Endodermal cell (in vitro differentiated cells): ENCODE measurements around the gene MAP6D1. TPM values are rescaled to one million over a fixed set of nuclear protein-coding genes. Genes with fewer than 3 reads are reported as not detected.

Experiments
- DNase-seq: peaks from one replicate; pipeline ENCODE4 v3.0.0-alpha.2; 2017
- H3K27ac ChIP-seq: 2 replicates; pipeline ENCODE4 v1.5.1; 2013; ENCODE audit warnings: mild to moderate bottlenecking, low read depth, low read length, moderate library complexity
- H3K27me3 ChIP-seq: 2 replicates; pipeline ENCODE4 v1.6.1; 2013; ENCODE audit warnings: mild to moderate bottlenecking, low read length, moderate library complexity; ENCODE audit not compliant: insufficient read depth, control insufficient read depth, poor library complexity, severe bottlenecking
- H3K36me3 ChIP-seq: 2 replicates; pipeline ENCODE4 v1.7.0; 2013; ENCODE audit warnings: mild to moderate bottlenecking, low read length, moderate library complexity; ENCODE audit not compliant: control insufficient read depth, insufficient read depth
- H3K4me1 ChIP-seq: one replicate; pipeline ENCODE4 v1.7.0; 2013; ENCODE audit warnings: low read length; ENCODE audit not compliant: control insufficient read depth, insufficient read depth
- H3K4me3 ChIP-seq: 2 replicates; pipeline ENCODE4 v1.5.1; 2013; ENCODE audit warnings: mild to moderate bottlenecking, low read length, moderate library complexity
- H3K9ac ChIP-seq: 2 replicates; pipeline ENCODE4 v1.6.1; 2013; ENCODE audit warnings: mild to moderate bottlenecking, low read length, moderate library complexity; ENCODE audit not compliant: poor library complexity, severe bottlenecking; ENCODE audit errors: extremely low read depth
- H3K9me3 ChIP-seq: 2 replicates; pipeline ENCODE4 v1.6.1; 2013; ENCODE audit warnings: mild to moderate bottlenecking, low read length, moderate library complexity; ENCODE audit not compliant: control insufficient read depth
- H3K27ac Mint-ChIP-seq: 2 replicates; pipeline ENCODE4 v1.8.0; 2020; ENCODE audit warnings: mixed read lengths
- H3K27me3 Mint-ChIP-seq: 2 replicates; pipeline ENCODE4 v1.8.0; 2021; ENCODE audit warnings: mild to moderate bottlenecking, mixed read lengths; ENCODE audit not compliant: insufficient read depth
- H3K36me3 Mint-ChIP-seq: 2 replicates; pipeline ENCODE4 v1.8.0; 2020; ENCODE audit warnings: low read depth, mixed read lengths
- H3K4me1 Mint-ChIP-seq: 2 replicates; pipeline ENCODE4 v1.8.0; 2020; ENCODE audit warnings: mixed read lengths
- H3K4me3 Mint-ChIP-seq: 2 replicates; pipeline ENCODE4 v1.8.0; 2020; ENCODE audit warnings: mild to moderate bottlenecking, moderate library complexity, mixed read lengths
- H3K9me3 Mint-ChIP-seq: 2 replicates; pipeline ENCODE4 v1.8.0; 2020; ENCODE audit warnings: mild to moderate bottlenecking, mixed read lengths
- WGBS, 2 experiments: methylation state at CpG; one replicate each; pipeline versions ENCODE4 v1.1.5 to v1.1.7; 2013; ENCODE audit warnings: missing lambda C conversion rate in 2 of 2, mixed read lengths in 1 of 2; ENCODE audit not compliant: insufficient coverage in 1 of 2, insufficient read length in 1 of 2; 5-methylcytosine and 5-hydroxymethylcytosine counted together
- total RNA-seq, 2 donors: library from RNA; stranded (reverse); fragmentation: NEBNext Ultra II Directional in 1 of 2; extraction: Animal tissue kit (Norgen Biotek cat#: 25700) in 1 of 2; gene quantifications; 2 replicates in 1 of 2; 3 replicates in 1 of 2; pipeline ENCODE4 v1.2.1, GENCODE V29; 2021
- TF ChIP-seq, protein P1 (sequence below): fragments of 200-600 bp; sonication (generic); conservative IDR thresholded peaks from 2 replicates; pipeline ENCODE4 v1.5.0; 2021; ENCODE audit warnings: antibody characterized with exemption, mild to moderate bottlenecking

MAP6D1 gene
- total RNA-seq, 2 donors from 2014 or later: 4.0 to 4.8 TPM

DNA sequence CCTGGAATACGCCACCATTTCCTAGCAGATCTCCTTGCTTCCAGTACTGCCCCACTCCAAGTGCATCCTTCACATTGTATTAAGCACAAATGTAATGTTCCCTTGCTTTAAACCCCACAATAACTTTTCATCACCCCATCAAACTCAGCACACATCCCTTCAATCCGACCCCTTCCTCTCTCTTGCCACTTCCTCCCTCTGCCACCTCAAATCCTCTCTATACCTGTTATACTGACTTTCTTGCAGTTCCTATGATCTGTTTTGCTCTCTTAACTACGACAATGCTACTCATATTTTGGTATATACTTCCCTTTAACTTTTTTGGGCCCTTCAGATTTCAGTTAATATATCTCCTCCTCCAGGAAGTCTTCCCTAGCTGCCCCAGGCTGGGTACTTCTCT, 45.2 kb upstream of the MAP6D1 start:
- no peaks in the 10 kb centered on the region for H3K27me3 Mint-ChIP-seq
- no peak overlapping the region for H3K4me3 Mint-ChIP-seq
- DNase-seq: no peak
- H3K9me3 Mint-ChIP-seq: peaks cover 7% of the 10 kb centered on the region
- Histone ChIP-seq H3K27me3 (no peaks in the 10 kb centered on the region), H3K9me3 (peaks cover 13% of the 10 kb centered on the region), H3K27ac (no peak overlapping the region), H3K4me1 (no peaks in the 10 kb centered on the region), H3K9ac (no peak overlapping the region), H3K36me3 (peaks cover 38% of the 10 kb centered on the region), H3K4me3 (no peak overlapping the region)
- TF ChIP-seq, protein P1, sequence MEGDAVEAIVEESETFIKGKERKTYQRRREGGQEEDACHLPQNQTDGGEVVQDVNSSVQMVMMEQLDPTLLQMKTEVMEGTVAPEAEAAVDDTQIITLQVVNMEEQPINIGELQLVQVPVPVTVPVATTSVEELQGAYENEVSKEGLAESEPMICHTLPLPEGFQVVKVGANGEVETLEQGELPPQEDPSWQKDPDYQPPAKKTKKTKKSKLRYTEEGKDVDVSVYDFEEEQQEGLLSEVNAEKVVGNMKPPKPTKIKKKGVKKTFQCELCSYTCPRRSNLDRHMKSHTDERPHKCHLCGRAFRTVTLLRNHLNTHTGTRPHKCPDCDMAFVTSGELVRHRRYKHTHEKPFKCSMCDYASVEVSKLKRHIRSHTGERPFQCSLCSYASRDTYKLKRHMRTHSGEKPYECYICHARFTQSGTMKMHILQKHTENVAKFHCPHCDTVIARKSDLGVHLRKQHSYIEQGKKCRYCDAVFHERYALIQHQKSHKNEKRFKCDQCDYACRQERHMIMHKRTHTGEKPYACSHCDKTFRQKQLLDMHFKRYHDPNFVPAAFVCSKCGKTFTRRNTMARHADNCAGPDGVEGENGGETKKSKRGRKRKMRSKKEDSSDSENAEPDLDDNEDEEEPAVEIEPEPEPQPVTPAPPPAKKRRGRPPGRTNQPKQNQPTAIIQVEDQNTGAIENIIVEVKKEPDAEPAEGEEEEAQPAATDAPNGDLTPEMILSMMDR: no peak
- peaks cover 23% of the 10 kb centered on the region for H3K36me3 Mint-ChIP-seq
- no peak overlapping the region for H3K27ac Mint-ChIP-seq
- no peaks in the 10 kb centered on the region for H3K4me1 Mint-ChIP-seq
- WGBS, 2 experiments: 87 to 95% methylated on average over 3 of the region's 3 CpGs

DNA sequence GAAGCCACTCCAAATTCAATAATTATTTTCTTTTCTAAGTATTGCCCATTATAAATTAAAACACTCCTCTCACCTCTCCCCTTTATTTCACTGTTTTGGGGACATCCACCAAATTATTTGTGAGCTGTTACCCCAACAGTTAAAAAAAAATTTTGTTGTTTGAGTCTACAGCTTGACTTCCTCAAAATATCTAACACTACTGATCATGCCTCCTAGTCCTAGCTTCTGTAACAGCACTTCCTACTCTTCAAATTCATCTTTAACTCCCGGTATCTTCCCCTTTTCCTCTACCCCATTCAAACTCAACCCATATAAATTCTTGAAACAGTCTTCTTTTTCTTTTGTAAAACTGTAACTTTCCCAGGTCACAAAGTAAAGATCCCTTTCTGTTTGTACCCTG, 43.4 kb upstream of the MAP6D1 start:
- H3K4me3 ChIP-seq: no peak overlapping the region

DNA sequence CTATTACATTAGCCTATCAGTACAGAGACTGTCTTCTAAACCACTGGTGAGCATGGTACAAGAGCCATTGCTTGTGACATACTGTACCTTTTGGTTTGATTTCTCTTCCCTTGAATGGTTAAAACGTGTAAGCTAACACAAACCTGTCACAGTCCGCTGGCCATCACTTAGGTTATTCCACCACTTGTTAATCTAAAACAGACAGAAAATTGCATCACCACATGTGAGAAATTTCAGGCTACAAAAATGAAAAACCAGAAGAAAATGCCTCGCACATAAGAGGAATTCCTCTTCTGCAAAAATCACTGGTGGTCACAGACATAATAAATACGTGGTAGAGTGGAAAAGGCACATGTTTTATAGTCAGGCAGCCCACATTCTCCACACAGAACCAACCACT, 37.2 kb upstream of the MAP6D1 start:
- H3K36me3 Mint-ChIP-seq: peaks cover 78% of the 10 kb centered on the region
- peaks cover 87% of the 10 kb centered on the region for H3K36me3 ChIP-seq

More for the DNA sequence above, 43.4 kb upstream of the MAP6D1 start:
- no peaks in the 10 kb centered on the region for H3K4me1 Mint-ChIP-seq
- no peak overlapping the region for H3K4me3 Mint-ChIP-seq
- Histone ChIP-seq H3K9ac (no peak overlapping the region), H3K4me1 (no peaks in the 10 kb centered on the region), H3K36me3 (peaks cover 53% of the 10 kb centered on the region), H3K27me3 (no peaks in the 10 kb centered on the region), H3K27ac (no peak overlapping the region), H3K9me3 (peaks cover 16% of the 10 kb centered on the region)
- H3K27ac Mint-ChIP-seq: no peak overlapping the region
- WGBS, 2 experiments: 95 to 100% methylated on average over 1 of the region's 1 CpG
- H3K27me3 Mint-ChIP-seq: no peaks in the 10 kb centered on the region
- H3K36me3 Mint-ChIP-seq: peaks cover 39% of the 10 kb centered on the region
- TF ChIP-seq, protein P1: no peak
- no peak for DNase-seq
- H3K9me3 Mint-ChIP-seq: peaks cover 12% of the 10 kb centered on the region

More for the DNA sequence above, 37.2 kb upstream of the MAP6D1 start:
- no peak overlapping the region for H3K9ac ChIP-seq
- WGBS, 2 experiments: 88 to 95% methylated on average over 2 to 4 of the region's 4 CpGs
- H3K4me1 ChIP-seq: no peaks in the 10 kb centered on the region
- Mint-ChIP-seq H3K9me3 (peaks cover 12% of the 10 kb centered on the region), H3K27me3 (no peaks in the 10 kb centered on the region), H3K4me3 (no peak overlapping the region), H3K4me1 (no peaks in the 10 kb centered on the region), H3K27ac (no peak overlapping the region)
- no peak for DNase-seq
- H3K4me3 ChIP-seq: no peak overlapping the region
- H3K27ac ChIP-seq: no peak overlapping the region
- H3K9me3 ChIP-seq: peaks cover 16% of the 10 kb centered on the region
- no peaks in the 10 kb centered on the region for H3K27me3 ChIP-seq
- TF ChIP-seq, protein P1: no peak
